Upper lobe of left lung (tissue), 6 donors: ENCODE data around the gene NAA80. TPM values are rescaled to one million over a fixed set of nuclear protein-coding genes. Genes with fewer than 3 reads are reported as not detected.

Experiments used
- ATAC-seq, 2 donors: fragments of 200-7000 bp; cut with Tn5 transposase; one replicate each; pipeline ENCODE4 v1.9.1; 2022; ENCODE audit warnings: mild to moderate bottlenecking in 2 of 2, moderate library complexity in 2 of 2; ENCODE audit not compliant: low FRiP score in 2 of 2
- DNase-seq, 2 donors: peaks; one replicate each; pipeline ENCODE4 v3.0.0-alpha.2; 2019 to 2020
- H3K27ac ChIP-seq, 4 donors: fragments of 200-600 bp; sonication (generic); one replicate each; pipeline ENCODE4 v1.5.1; 2016 to 2019
- H3K27me3 ChIP-seq, 4 donors: fragments of 200-600 bp; sonication (generic); one replicate each; pipeline ENCODE4 v1.5.1; 2017 to 2019
- H3K36me3 ChIP-seq, 4 donors: fragments of 200-600 bp; sonication (generic); one replicate each; pipeline ENCODE4 v1.5.1; 2016 to 2019
- H3K4me1 ChIP-seq, 4 donors: fragments of 200-600 bp; sonication (generic); one replicate each; pipeline ENCODE4 v1.5.1; 2018 to 2019
- H3K4me3 ChIP-seq, 4 donors: fragments of 200-600 bp; sonication (generic); one replicate each; pipeline ENCODE4 v1.5.1; 2017 to 2019; ENCODE audit warnings: mild to moderate bottlenecking in 2 of 4, moderate library complexity in 1 of 4
- H3K9me3 ChIP-seq, 4 donors: fragments of 200-600 bp; sonication (generic); one replicate each; pipeline ENCODE4 v1.5.1; 2018 to 2019
- EP300 ChIP-seq, 4 donors: sonication (generic); formaldehyde crosslinking; IDR thresholded peaks; one replicate each; pipeline ENCODE4 v1.5.1; 2017; ENCODE audit warnings: antibody characterized with exemption in 4 of 4, control low read depth in 2 of 4
- POLR2A ChIP-seq, 4 donors: fragments of 450-650 bp; IDR thresholded peaks; one replicate each; pipeline ENCODE4 v1.5.1; 2016 to 2017; ENCODE audit warnings: antibody characterized with exemption in 4 of 4, mild to moderate bottlenecking in 2 of 4
- POLR2AphosphoS5 ChIP-seq, 2 donors: sonication (generic); formaldehyde crosslinking; IDR thresholded peaks; one replicate each; pipeline ENCODE4 v1.5.1; 2017; ENCODE audit warnings: antibody characterized with exemption in 2 of 2
- WGBS, 2 donors: methylation state at CpG; one replicate each; pipeline ENCODE4 v1.1.5; 2017 to 2018; 5-methylcytosine and 5-hydroxymethylcytosine counted together
- total RNA-seq, 6 donors: library from RNA; depleted of rRNA in 4 of 6; stranded (reverse); fragments of >200 nt in 4 of 6; gene quantifications; one replicate each; pipeline versions ENCODE4 v1.1.0 to v1.2.1, GENCODE V29; 2016 to 2021
- TF ChIP-seq, protein P1 (sequence below), 6 experiments: fragments of 450-650 bp in 4 of 6; fragments of 200-600 bp in 2 of 6; sonication (generic) in 2 of 6; IDR thresholded peaks; one replicate each; pipeline ENCODE4 v1.5.1; 2016 to 2019; ENCODE audit warnings: antibody characterized with exemption in 6 of 6
- donor health status: DM: no; HTN: no; CAD: no; lungs with moderate emphysema.
- donor health status: DM: no; HTN: yes; CAD: no; lungs with severe emphysema.

The NAA80 gene
- total RNA-seq, 6 donors from 2014 or later, result 12.1 to 34.5 (median 15.1) TPM

DNA sequence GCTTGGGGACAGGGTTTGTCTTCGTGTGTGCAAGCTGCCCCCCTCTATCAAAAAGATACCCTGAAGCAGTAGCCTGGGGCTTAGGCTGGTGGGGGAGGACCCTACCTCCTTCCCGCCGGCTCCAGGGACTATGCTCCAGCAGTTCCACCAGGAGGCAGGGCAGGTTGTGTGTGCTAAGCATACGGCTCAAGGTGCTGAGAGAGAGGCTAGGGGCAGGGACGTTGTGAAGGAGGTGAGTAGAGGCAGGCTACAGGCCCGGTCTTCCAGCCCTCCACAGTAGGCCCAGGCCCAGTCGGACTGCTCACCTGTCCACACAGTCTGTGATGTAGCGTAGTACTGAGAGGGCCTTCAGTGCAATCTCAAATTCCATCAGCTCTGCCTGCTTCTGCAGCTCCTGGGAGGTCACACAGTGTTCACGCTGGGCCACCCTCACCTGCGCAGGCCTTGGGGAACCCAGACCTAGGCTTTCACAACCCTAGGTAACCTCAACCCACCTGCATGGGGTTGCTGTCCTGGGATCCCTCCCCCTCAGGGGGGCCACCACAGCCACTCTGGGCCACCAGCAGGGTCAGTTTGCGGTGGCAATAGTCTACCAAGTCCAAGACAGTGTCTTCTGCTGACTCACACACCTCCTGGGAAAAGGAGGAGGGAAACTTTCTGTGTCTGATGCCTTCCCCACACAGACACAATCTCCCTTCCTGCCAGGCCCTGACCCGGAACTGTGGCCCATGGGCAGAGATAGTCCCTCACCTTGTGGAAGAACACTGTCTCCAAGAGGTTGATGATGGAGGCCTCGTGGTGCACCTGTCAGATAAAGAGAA is 43.8 kb upstream of the NAA80 start:
- H3K27me3 ChIP-seq, result no peaks in the 10 kb centered on the region
- H3K9me3 ChIP-seq, result no peaks in the 10 kb centered on the region
- H3K27ac ChIP-seq, result no peak overlapping the region
- 90 to 97% methylated on average over 6 to 13 of the region's 13 CpGs for WGBS, 2 donors
- peaks cover 0 to 7% (median 6%) of the 10 kb centered on the region in 4 donors for H3K36me3 ChIP-seq
- TF ChIP-seq, protein P1, sequence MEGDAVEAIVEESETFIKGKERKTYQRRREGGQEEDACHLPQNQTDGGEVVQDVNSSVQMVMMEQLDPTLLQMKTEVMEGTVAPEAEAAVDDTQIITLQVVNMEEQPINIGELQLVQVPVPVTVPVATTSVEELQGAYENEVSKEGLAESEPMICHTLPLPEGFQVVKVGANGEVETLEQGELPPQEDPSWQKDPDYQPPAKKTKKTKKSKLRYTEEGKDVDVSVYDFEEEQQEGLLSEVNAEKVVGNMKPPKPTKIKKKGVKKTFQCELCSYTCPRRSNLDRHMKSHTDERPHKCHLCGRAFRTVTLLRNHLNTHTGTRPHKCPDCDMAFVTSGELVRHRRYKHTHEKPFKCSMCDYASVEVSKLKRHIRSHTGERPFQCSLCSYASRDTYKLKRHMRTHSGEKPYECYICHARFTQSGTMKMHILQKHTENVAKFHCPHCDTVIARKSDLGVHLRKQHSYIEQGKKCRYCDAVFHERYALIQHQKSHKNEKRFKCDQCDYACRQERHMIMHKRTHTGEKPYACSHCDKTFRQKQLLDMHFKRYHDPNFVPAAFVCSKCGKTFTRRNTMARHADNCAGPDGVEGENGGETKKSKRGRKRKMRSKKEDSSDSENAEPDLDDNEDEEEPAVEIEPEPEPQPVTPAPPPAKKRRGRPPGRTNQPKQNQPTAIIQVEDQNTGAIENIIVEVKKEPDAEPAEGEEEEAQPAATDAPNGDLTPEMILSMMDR (IDR thresholded peaks at IDR 0.05), result no peak
- no peak overlapping the region for H3K4me3 ChIP-seq
- DNase-seq (peak in 1 of 2 donors; percentile 34), ATAC-seq (no peak)
- peaks cover 41 to 63% (median 52%) of the 10 kb centered on the region in 4 donors for H3K4me1 ChIP-seq

DNA sequence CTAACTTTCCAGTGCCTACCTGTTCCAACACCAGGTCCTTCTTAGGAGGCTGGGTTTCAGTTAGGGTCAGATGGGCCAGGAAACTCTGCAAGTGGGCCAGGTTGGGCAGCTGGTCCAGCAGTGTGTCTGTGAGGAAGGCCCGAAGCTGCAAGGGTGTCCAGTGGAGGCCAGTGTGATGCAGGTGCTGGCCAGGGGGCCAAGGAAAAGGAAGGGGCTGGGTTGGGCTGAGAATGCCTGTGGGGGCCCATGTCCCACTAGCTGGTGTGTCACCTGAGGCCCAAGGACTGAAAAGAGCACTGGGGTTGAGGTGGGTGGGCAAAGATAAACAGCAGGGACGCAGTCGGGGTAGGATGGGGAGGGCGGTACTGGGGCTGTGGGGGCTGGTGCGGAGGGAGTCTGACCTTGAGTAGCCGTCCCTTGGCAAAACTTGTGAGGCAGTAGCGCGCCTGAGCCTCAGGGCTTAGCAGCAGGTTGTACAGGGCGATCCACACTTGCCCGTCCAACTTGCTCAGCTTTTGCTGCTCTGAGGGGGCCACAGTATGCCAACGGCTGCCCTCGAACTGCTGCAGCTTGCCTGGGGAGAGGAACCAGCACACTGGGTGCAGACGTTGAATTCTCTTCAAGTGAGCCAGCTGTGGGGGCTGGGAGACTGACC is 42.9 kb upstream of the NAA80 start:
- 91 to 93% methylated on average over 10 to 12 of the region's 13 CpGs for WGBS, 2 donors
- TF ChIP-seq EP300 (IDR thresholded peaks at IDR 0.05) (no peak), POLR2A (IDR thresholded peaks at IDR 0.05) (no peak), POLR2AphosphoS5 (IDR thresholded peaks at IDR 0.05) (no peak)
- TF ChIP-seq, protein P1 (IDR thresholded peaks at IDR 0.05), result no peak
- peak overlapping the region in 1 of 4 donors; percentile 97 for H3K27ac ChIP-seq
- no peak overlapping the region for H3K4me3 ChIP-seq
- DNase-seq, result peak in 1 of 2 donors; percentile 40
- no peaks in the 10 kb centered on the region for H3K9me3 ChIP-seq
- ATAC-seq, result no peak
- no peaks in the 10 kb centered on the region for H3K27me3 ChIP-seq
- H3K36me3 ChIP-seq, result no peaks in the 10 kb centered on the region
- peaks cover 37 to 61% (median 54%) of the 10 kb centered on the region in 4 donors for H3K4me1 ChIP-seq

DNA sequence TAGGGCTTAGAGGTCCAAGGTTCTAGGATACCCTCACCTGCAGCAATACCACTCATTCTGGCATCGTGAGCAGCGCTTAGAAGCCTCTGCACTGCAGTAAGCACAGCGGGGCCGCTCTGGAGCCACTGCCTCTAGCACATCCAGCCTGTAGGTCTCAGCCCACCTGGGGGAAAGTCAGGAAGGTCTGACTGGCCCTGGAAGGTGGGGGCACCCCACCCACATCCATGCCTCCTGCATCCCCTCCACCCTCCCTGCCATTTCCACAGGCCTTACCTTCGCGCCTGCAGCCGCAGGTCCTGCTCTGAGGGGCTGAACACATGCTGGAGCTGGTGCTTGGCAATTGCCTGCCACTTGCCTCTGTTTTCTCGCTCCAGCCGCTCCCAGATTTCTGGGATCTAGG is 42.3 kb upstream of the NAA80 start:
- no peaks in the 10 kb centered on the region for H3K36me3 ChIP-seq
- TF ChIP-seq POLR2A (IDR thresholded peaks at IDR 0.05) (no peak), EP300 (IDR thresholded peaks at IDR 0.05) (no peak), POLR2AphosphoS5 (IDR thresholded peaks at IDR 0.05) (no peak)
- TF ChIP-seq, protein P1 (IDR thresholded peaks at IDR 0.05), result no peak
- no peaks in the 10 kb centered on the region for H3K9me3 ChIP-seq
- peak overlapping the region; percentile 92 to 99 (median 96) for H3K27ac ChIP-seq
- WGBS, 2 donors, result 96 to 100% methylated on average over 6 to 9 of the region's 9 CpGs
- H3K4me3 ChIP-seq, result peak overlapping the region in 3 of 4 donors; percentile 53 to 75 (median 74)
- H3K4me1 ChIP-seq, result peaks cover 37 to 60% (median 55%) of the 10 kb centered on the region in 4 donors
- H3K27me3 ChIP-seq, result no peaks in the 10 kb centered on the region
- ATAC-seq, result no peak
- peak in 1 of 2 donors; percentile 38 for DNase-seq

DNA sequence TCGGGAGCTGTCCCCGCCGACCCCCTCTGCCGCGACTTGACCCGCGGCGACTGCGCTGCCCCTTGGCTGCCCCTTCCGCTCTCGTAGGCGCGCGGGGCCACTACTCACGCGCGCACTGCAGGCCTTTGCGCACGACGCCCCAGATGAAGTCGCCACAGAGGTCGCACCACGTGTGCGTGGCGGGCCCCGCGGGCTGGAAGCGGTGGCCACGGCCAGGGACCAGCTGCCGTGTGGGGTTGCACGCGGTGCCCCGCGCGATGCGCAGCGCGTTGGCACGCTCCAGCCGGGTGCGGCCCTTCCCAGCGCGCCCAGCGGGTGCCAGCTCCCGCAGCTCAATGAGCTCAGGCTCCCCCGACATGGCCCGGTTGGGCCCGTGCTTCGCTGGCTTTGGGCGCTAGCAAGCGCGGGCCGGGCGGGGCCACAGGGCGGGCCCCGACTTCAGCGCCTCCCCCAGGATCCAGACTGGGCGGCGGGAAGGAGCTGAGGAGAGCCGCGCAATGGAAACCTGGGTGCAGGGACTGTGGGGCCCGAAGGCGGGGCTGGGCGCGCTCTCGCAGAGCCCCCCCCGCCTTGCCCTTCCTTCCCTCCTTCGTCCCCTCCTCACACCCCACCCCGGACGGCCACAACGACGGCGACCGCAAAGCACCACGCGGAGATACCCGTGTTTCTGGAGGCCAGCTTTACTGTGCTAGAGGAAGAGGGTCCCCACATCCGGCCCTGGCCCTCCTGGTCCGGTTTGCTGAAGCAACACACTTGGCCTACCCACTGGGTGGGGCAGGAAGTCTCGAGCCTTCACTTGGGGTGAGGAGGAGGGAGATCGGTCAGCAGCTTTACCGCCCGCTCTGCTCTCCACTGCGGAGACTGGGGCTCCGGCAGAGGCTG is 41.5 kb upstream of the NAA80 start, which contains the start of gene RASSF1:
RASSF1 (minus strand) TSS at position 389 of the 882 bp plus-strand sequence; CDS start at position 358, 31 bp downstream.
- Histone ChIP-seq H3K9me3 (no peaks in the 10 kb centered on the region), H3K27me3 (no peaks in the 10 kb centered on the region), H3K36me3 (no peaks in the 10 kb centered on the region), H3K27ac (peak within 1 kb of the TSS; percentile 92 to 99 (median 96)), H3K4me1 (peaks cover 39 to 63% (median 59%) of the 10 kb centered on the region in 4 donors), H3K4me3 (peak within 1 kb of the TSS; percentile 36 to 75 (median 64))
- 4% methylated on average over 27 to 73 of the region's 85 CpGs for WGBS, 2 donors
- peak; percentile 80 to 95 for DNase-seq
- TF ChIP-seq POLR2A (IDR thresholded peaks at IDR 0.05), result peak in 2 of 4 donors; percentile 39 to 90
- TF ChIP-seq, protein P1 (IDR thresholded peaks at IDR 0.05), result peak in 2 of 6 experiments; percentile 8 to 19
- peak; percentile 49 to 52 for TF ChIP-seq POLR2AphosphoS5 (IDR thresholded peaks at IDR 0.05)
- TF ChIP-seq EP300 (IDR thresholded peaks at IDR 0.05), result no peak
- ATAC-seq, result peak; percentile 70 to 74
